ENCODE data around the gene MT2A. TPM values are rescaled to one million over a fixed set of nuclear protein-coding genes. Genes with fewer than 3 reads are reported as not detected.
A peak's percentile ranks its signal among the peaks of the same experiment; 100 is the strongest.

Gene MT2A
- total and polyA plus RNA-seq, 2 of the 13 experiments (the other 11 are each of a cell fraction or from before 2014, with no cell fraction given) = 135 to 371 TPM

DNA sequence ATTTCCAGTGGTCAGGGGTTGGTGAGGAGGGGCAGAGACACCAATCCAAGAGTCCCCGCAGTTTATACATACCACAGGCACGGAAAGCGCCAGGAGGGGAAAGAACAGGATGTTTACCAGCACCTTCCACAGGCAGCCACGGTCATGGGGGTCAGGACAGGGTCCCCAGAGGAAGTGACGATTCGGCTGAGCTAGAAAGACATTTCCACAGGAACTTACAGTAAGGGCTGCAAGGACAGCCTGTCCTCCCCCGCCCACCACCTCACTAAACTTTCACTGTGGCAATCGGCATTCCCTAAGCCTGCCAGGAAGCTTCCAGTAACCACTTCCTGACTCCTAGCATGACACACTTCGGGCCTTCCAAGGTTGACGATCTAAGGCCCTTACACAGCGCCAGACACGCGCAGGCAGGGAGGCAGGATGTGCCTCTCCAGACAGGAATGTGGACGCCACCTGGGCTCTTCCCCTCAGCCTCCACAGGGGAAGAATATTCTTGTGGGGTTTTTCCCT, 1.2 kb upstream of the MT2A start (continued):
- no peak for TF ChIP-seq ZNF777 (CRISPR knock-in tag; IDR thresholded peaks at IDR 0.05)
- no peak; the same call in 1 of the 2 replicates for TF ChIP-seq ZBTB1 (CRISPR knock-in tag; IDR thresholded peaks at IDR 0.05; ENCODE audit: borderline replicate concordance)
- no peak for TF ChIP-seq AGO1 (IDR thresholded peaks at IDR 0.05; ENCODE audit: low read depth, low read length, poor library complexity, severe bottlenecking)
- TF ChIP-seq ZSCAN25 (CRISPR knock-in tag; IDR thresholded peaks at IDR 0.05) = no peak; the same call in 1 of the 2 replicates
- TF ChIP-seq PHF20 (CRISPR knock-in tag; IDR thresholded peaks at IDR 0.05) = peak; percentile 73
- TF ChIP-seq KLF16 (CRISPR knock-in tag; IDR thresholded peaks at IDR 0.05) = peak in 1 of 2 experiments; percentile 83; a peak in 2 of 4 replicates
- no peak for TF ChIP-seq MLLT10 (CRISPR knock-in tag; IDR thresholded peaks at IDR 0.05)
- TF ChIP-seq NFKB2 (CRISPR knock-in tag; IDR thresholded peaks at IDR 0.05; ENCODE audit: borderline replicate concordance) = peak; percentile 93; the same call in 1 of the 2 replicates
- peak; percentile 89 for TF ChIP-seq SAP130 (CRISPR knock-in tag; IDR thresholded peaks at IDR 0.05; ENCODE audit: low read depth)
- no peak for TF ChIP-seq CCAR2 (optimal IDR thresholded peaks at IDR 0.05; ENCODE audit: low read depth, low read length)
- TF ChIP-seq, protein P1, sequence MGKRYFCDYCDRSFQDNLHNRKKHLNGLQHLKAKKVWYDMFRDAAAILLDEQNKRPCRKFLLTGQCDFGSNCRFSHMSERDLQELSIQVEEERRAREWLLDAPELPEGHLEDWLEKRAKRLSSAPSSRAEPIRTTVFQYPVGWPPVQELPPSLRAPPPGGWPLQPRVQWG (CRISPR knock-in tag; IDR thresholded peaks at IDR 0.05; ENCODE audit: borderline replicate concordance, low read depth) = no peak
- no peak for TF ChIP-seq KDM6A (CRISPR knock-in tag; IDR thresholded peaks at IDR 0.05; ENCODE audit: low read depth)
- no peak for TF ChIP-seq SRSF1 (optimal IDR thresholded peaks at IDR 0.05; ENCODE audit: low read depth, low read length)
- TF ChIP-seq, protein P2, sequence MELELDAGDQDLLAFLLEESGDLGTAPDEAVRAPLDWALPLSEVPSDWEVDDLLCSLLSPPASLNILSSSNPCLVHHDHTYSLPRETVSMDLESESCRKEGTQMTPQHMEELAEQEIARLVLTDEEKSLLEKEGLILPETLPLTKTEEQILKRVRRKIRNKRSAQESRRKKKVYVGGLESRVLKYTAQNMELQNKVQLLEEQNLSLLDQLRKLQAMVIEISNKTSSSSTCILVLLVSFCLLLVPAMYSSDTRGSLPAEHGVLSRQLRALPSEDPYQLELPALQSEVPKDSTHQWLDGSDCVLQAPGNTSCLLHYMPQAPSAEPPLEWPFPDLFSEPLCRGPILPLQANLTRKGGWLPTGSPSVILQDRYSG (CRISPR knock-in tag; IDR thresholded peaks at IDR 0.05) = 0 out of 2 replicates have a peak, but pooled peaks have one; percentile 69
- no peak for TF ChIP-seq EHMT2 (IDR thresholded peaks at IDR 0.05; ENCODE audit: borderline replicate concordance, low read depth, low read length)
- no peak for TF ChIP-seq SIX1 (CRISPR knock-in tag; IDR thresholded peaks at IDR 0.05; ENCODE audit: borderline replicate concordance)
- TF ChIP-seq NKX3-1 (CRISPR knock-in tag; IDR thresholded peaks at IDR 0.05) = no peak; the same call in 1 of the 2 replicates
- peak; percentile 8; the same call in 1 of the 2 replicates for TF ChIP-seq CHD4 (IDR thresholded peaks at IDR 0.05; ENCODE audit: borderline replicate concordance, low read length)
- TF ChIP-seq ZNF180 (CRISPR knock-in tag; IDR thresholded peaks at IDR 0.05; ENCODE audit: borderline replicate concordance, low read depth) = peak; percentile 61; the same call in 1 of the 2 replicates
- TF ChIP-seq ZC3H4 (CRISPR knock-in tag; IDR thresholded peaks at IDR 0.05; ENCODE audit: borderline replicate concordance) = peak; percentile 78
- TF ChIP-seq SUZ12 (IDR thresholded peaks at IDR 0.05; ENCODE audit: low read depth, low read length) = no peak
- TF ChIP-seq, protein P3, sequence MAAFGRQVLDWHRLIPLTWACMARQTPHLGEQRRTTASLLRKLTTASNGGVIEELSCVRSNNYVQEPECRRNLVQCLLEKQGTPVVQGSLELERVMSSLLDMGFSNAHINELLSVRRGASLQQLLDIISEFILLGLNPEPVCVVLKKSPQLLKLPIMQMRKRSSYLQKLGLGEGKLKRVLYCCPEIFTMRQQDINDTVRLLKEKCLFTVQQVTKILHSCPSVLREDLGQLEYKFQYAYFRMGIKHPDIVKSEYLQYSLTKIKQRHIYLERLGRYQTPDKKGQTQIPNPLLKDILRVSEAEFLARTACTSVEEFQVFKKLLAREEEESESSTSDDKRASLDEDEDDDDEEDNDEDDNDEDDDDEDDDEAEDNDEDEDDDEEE (CRISPR knock-in tag; IDR thresholded peaks at IDR 0.05) = 0 out of 2 replicates have a peak, but pooled peaks have one; percentile 49
- TF ChIP-seq, protein P4, sequence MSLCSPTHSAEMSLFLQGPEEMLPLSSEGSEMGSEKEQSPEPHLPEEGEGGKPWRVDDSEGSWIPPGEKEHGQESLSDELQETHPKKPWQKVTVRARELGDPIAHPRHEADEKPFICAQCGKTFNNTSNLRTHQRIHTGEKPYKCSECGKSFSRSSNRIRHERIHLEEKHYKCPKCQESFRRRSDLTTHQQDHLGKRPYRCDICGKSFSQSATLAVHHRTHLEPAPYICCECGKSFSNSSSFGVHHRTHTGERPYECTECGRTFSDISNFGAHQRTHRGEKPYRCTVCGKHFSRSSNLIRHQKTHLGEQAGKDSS (CRISPR knock-in tag; IDR thresholded peaks at IDR 0.05; ENCODE audit: borderline replicate concordance, low read depth) = peak; percentile 57
- peak; percentile 33 for TF ChIP-seq HCFC1 (IDR thresholded peaks at IDR 0.05; ENCODE audit: low read depth, low read length)
- peak; percentile 88 for TF ChIP-seq TARDBP (CRISPR knock-in tag; IDR thresholded peaks at IDR 0.05)
- peak; percentile 87; the same call in 1 of the 2 replicates for TF ChIP-seq ZNF670 (CRISPR knock-in tag; IDR thresholded peaks at IDR 0.05; ENCODE audit: borderline replicate concordance)
- TF ChIP-seq ZNF296 (CRISPR knock-in tag; conservative IDR thresholded peaks at IDR 0.05) = peak; percentile 21; the same call in 1 of the 2 replicates
- peak; percentile 71 for TF ChIP-seq ZMYM3 (CRISPR knock-in tag; IDR thresholded peaks at IDR 0.05)
- no peak for TF ChIP-seq ZNF749 (CRISPR knock-in tag; IDR thresholded peaks at IDR 0.05; ENCODE audit: borderline replicate concordance)
